GM12801 (cell line): Measurements from ENCODE around the gene RNF183.

Source experiments
- CTCF ChIP-seq: IDR thresholded peaks from one replicate; pipeline ENCODE4 v1.5.1; 2011; ENCODE audit warnings: control low read depth; ENCODE audit not compliant: insufficient read length; ENCODE audit errors: extremely low read depth

The RNF183 gene

GRCh38 chr9:113331780-113332179 lies 28.6 kb upstream of the RNF183 start:
- TF ChIP-seq CTCF = no peak

GRCh38 chr9:113328045-113328782 lies 25.0 kb upstream of the RNF183 start:
- no peak for TF ChIP-seq CTCF

GRCh38 chr9:113326230-113326629 lies 23.1 kb upstream of the RNF183 start:
- TF ChIP-seq CTCF = no peak

GRCh38 chr9:113322671-113323070 lies 19.5 kb upstream of the RNF183 start:
- no peak for TF ChIP-seq CTCF

GRCh38 chr9:113320051-113320450 lies 16.9 kb upstream of the RNF183 start:
- TF ChIP-seq CTCF = no peak

- no peak for TF ChIP-seq CTCF
Measured at GRCh38 chr9:113319054-113319453, 15.9 kb upstream of the RNF183 start.

- no peak for TF ChIP-seq CTCF
Measured at GRCh38 chr9:113317777-113318176, 14.6 kb upstream of the RNF183 start.
